Urinary bladder (tissue), 4 donors: Measurements from ENCODE around the gene FBLL1. TPM values are rescaled to one million over a fixed set of nuclear protein-coding genes. Genes with fewer than 3 reads are reported as not detected.
"Not testable (repeated sequence)": the region's sequence is repeated elsewhere in the genome, so short reads cannot be mapped to it uniquely, and the experiment has no call there.

Source experiments
- DNase-seq: peaks from one replicate; pipeline ENCODE4 v3.0.0-alpha.2; 2015; ENCODE audit errors: extremely low spot score
- H3K27ac ChIP-seq: one replicate; pipeline ENCODE4 v1.5.1; 2013; ENCODE audit warnings: low read depth, mild to moderate bottlenecking, moderate library complexity
- H3K36me3 ChIP-seq: one replicate; pipeline ENCODE4 v1.6.1; 2013; ENCODE audit warnings: mild to moderate bottlenecking, moderate library complexity; ENCODE audit not compliant: insufficient read depth
- H3K4me1 ChIP-seq: one replicate; pipeline ENCODE4 v1.6.1; 2013; ENCODE audit warnings: mild to moderate bottlenecking, moderate library complexity; ENCODE audit not compliant: insufficient read depth
- H3K4me3 ChIP-seq: one replicate; pipeline ENCODE4 v1.5.1; 2013; ENCODE audit warnings: low read depth, low read length
- WGBS: extraction: QIAGEN DNeasy Blood & Tissue Kit; methylation state at CpG from one replicate; pipeline ENCODE4 v1.1.7; 2013; 5-methylcytosine and 5-hydroxymethylcytosine counted together
- polyA plus RNA-seq: library from polyadenylated mRNA; stranded (reverse); fragments of 200-250 nt; gene quantifications from one replicate; pipeline ENCODE4 v1.2.3, GENCODE V29; 2013
- total RNA-seq: library from RNA; depleted of rRNA; stranded (reverse); fragments of >200 nt; gene quantifications from one replicate; pipeline ENCODE4 v1.2.3, GENCODE V29; 2014
- donor health status: healthy with polysubstance abuse.
- donor health status: healthy.

The FBLL1 gene
- total and polyA plus RNA-seq, 2 donors, result 0.92 to 2.4 TPM

DNA sequence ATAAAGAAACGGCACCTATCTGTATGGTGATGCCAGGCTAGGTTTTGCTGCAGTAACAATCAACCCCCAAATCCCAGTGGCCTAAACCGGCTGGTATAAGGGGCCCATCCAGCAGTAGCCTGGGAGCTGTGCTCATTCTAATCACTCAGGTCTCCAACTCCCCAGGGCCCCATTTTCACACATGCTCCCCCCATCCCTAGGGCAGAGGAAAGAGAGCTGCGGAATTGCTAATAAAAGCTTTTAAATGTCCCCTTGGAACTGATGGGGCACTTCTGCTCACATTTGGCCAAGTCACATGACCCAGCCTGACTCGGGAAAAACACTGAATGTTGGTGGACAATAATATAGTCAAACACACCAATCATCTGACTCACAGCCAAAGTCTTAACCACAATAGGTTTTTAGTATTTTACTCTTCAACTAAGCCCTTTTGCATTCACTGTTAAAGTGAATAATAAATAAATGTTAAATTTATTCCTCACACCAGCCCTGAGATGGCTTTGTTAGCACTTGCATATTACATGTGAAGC is 1.6 kb downstream of the FBLL1 start:
- H3K36me3 ChIP-seq, result no peaks in the 10 kb centered on the region
- H3K4me3 ChIP-seq, result no peak overlapping the region
- WGBS, result 79% methylated on average over 4 of the region's 4 CpGs
- no peak overlapping the region for H3K27ac ChIP-seq
- no peak for DNase-seq
- no peaks in the 10 kb centered on the region for H3K4me1 ChIP-seq

GRCh38 chr5:168531191-168531590 is 2.1 kb downstream of the FBLL1 start:
- no peak for DNase-seq
- Histone ChIP-seq H3K4me1 (no peaks in the 10 kb centered on the region), H3K4me3 (no peak overlapping the region), H3K36me3 (no peaks in the 10 kb centered on the region), H3K27ac (no peak overlapping the region)
- WGBS, result 78% methylated on average over 5 of the region's 5 CpGs

GRCh38 chr5:168531987-168532864 is 3.1 kb downstream of the FBLL1 start:
- Histone ChIP-seq H3K4me3 (no peak overlapping the region), H3K27ac (no peak overlapping the region), H3K36me3 (no peaks in the 10 kb centered on the region), H3K4me1 (no peaks in the 10 kb centered on the region)
- DNase-seq, result no peak
- 59% methylated on average over 6 of the region's 6 CpGs for WGBS

- DNase-seq, H3K4me1 ChIP-seq, H3K4me3 ChIP-seq, H3K36me3 ChIP-seq, H3K27ac ChIP-seq: not testable (repeated sequence)
- WGBS, result 86% methylated on average over 7 of the region's 7 CpGs
These were observed 5.2 kb downstream of the FBLL1 start for GRCh38 chr5:168534351-168534750.

DNA sequence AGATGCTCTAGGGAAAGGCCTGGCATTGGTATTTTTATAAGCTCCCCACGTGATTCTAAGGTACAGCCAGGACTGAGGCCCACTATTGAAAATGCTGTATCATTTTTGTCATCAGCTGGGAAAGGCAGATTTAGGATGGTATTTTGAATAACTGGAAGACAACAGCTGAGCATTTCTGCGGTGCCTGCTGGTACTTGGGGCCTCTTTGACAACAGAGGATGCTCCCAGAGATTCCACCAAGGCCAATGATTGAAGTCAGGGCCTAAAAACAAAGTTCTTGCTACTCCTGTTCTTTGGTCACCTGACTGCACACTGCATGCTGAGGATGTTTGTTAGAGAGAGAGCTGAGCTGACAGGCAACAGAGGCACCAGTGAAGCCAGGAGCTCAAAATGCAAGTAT is 8.1 kb downstream of the FBLL1 start:
- no peak for DNase-seq
- Histone ChIP-seq H3K4me1 (no peaks in the 10 kb centered on the region), H3K27ac (no peak overlapping the region), H3K36me3 (no peaks in the 10 kb centered on the region), H3K4me3 (no peak overlapping the region)
- WGBS, result 54% methylated on average over 2 of the region's 2 CpGs

GRCh38 chr5:168549554-168549953 is 20.4 kb downstream of the FBLL1 start:
- Histone ChIP-seq H3K27ac (no peak overlapping the region), H3K4me3 (no peak overlapping the region), H3K36me3 (peaks cover 3% of the 10 kb centered on the region), H3K4me1 (no peaks in the 10 kb centered on the region)
- WGBS, result 97% methylated on average over 7 of the region's 7 CpGs
- DNase-seq, result no peak

DNA sequence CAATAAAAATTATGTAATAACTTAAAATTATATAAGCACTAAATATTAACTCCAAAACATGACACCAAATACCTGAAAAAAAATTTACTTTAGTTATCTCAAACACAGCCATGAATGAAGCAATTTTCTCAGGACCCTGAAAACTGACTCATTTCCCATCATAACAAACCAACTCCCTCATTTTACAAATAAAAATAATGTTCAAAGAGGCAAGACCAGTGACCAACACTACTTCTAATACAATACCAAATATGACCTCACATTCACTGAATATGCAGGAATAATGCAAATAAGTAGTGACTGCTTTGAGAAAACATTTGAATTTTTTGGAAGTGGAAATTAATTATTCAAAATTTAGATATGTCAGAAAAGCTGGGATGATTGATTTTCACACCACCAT is 21.6 kb downstream of the FBLL1 start:
- Histone ChIP-seq H3K27ac (no peak overlapping the region), H3K36me3 (peaks cover 2% of the 10 kb centered on the region), H3K4me1 (no peaks in the 10 kb centered on the region), H3K4me3 (no peak overlapping the region)
- no peak for DNase-seq

DNA sequence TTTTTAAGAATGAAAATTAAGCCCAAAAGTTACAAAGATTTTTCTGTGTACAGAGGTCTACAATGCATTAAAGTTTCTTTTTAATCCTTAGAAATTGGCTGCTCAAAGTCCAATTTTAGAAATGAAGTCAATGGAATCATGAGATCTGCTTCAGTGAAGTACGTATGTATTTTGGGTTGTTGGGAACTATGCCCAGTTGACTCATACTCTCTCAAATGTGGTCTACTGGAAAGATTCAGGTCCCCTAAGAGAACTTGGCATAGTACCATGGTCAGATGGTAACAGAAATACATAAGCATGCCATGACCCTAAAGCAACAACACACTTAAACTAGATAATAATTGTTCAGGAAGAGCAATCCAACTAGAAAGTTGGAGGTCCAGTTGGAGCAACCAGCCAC is 23.0 kb downstream of the FBLL1 start:
- H3K27ac ChIP-seq, result no peak overlapping the region
- no peak for DNase-seq
- H3K36me3 ChIP-seq, result peaks cover 4% of the 10 kb centered on the region
- no peaks in the 10 kb centered on the region for H3K4me1 ChIP-seq
- no peak overlapping the region for H3K4me3 ChIP-seq
- 25% methylated on average over 1 of the region's 1 CpG for WGBS

DNA sequence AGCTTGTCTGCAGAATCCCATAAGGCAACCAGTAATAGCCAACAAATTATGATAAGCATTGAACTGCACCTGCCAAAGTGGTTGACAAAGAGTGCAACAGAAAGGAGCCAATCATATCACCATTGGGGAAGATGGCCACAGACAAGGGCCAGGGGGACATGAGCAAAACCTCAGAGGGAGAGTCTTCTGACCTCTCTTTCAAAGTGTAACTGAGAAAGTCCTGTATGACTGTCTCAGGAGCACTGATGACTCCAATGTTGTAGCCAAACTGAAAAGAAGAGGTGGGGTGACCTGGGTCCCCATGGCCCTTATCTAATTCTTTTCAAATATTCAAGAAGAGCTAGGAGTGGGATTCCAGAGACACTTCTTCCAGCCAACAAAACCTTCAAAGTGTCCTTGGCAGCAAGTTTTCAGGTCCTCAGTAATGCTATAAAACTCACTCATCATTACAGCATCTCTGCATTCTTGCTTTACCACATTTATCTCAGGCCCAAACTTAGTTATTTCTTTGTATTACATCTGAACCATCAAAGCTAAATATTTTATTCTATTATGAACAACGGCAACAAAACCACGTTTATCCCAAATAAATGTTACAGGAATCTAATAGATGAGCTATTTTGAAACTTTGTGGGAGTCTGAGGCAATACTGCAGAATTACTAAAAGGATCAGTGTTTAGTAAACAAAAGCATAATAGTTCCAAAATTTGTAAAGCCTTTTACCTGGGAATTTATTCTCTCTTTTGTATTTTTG is 24.4 kb downstream of the FBLL1 start:
- H3K36me3 ChIP-seq, result peaks cover 6% of the 10 kb centered on the region
- H3K27ac ChIP-seq, result no peak overlapping the region
- no peaks in the 10 kb centered on the region for H3K4me1 ChIP-seq
- H3K4me3 ChIP-seq, result no peak overlapping the region
- 88% methylated on average over 2 of the region's 2 CpGs for WGBS
- DNase-seq, result no peak

DNA sequence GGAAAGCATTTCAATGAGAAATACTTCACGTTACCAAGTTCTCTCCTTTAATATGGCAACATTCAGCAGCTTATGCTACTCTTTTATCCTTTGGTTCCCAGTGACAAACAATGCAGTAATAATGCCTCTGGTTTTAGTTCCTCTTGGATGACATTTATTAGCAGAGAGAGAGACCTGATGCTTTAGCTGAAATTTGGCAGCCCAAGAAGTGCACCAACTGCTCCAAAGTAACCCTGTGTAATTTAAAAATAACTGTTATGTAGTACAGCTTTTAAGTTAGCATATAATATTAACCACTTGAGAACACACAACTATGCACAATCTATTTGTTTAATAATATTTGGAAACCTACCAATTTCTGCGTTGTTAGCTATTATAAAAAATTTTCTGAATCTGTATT is 28.3 kb downstream of the FBLL1 start:
- no peak overlapping the region for H3K4me3 ChIP-seq
- peaks cover 7% of the 10 kb centered on the region for H3K36me3 ChIP-seq
- WGBS, result 79% methylated on average over 2 of the region's 2 CpGs
- no peak overlapping the region for H3K27ac ChIP-seq
- no peaks in the 10 kb centered on the region for H3K4me1 ChIP-seq
- no peak for DNase-seq

DNA sequence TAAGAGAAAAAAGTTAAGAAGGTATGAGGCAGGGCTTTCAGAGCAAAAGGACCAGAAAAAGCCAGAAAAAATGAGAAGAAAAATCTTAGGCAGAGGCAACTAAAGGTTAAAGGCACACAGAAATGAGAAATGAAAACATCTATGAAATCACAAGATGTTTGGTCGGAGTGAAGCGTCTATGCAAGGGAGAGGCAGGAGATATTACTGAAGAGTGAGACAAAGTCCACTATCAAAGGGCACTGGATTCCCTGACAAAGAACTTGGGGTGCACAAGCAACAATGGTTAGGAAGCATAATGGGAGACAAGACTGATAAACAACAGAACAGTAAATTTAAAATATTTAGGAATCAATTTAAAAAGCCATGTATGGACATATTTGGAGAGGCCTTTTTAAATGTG is 33.2 kb downstream of the FBLL1 start:
- Histone ChIP-seq H3K4me3 (no peak overlapping the region), H3K27ac (no peak overlapping the region), H3K4me1 (no peaks in the 10 kb centered on the region), H3K36me3 (peaks cover 10% of the 10 kb centered on the region)
- DNase-seq, result no peak
- 80% methylated on average over 2 of the region's 2 CpGs for WGBS

GRCh38 chr5:168563959-168564358 is 34.9 kb downstream of the FBLL1 start:
- H3K27ac ChIP-seq, result no peak overlapping the region
- no peak for DNase-seq
- H3K36me3 ChIP-seq, result peaks cover 5% of the 10 kb centered on the region
- WGBS, result 88% methylated on average over 1 of the region's 1 CpG
- H3K4me1 ChIP-seq, result no peaks in the 10 kb centered on the region
- no peak overlapping the region for H3K4me3 ChIP-seq

- Histone ChIP-seq H3K4me1 (no peaks in the 10 kb centered on the region), H3K36me3 (peaks cover 4% of the 10 kb centered on the region), H3K27ac (no peak overlapping the region), H3K4me3 (no peak overlapping the region)
- WGBS, result 97% methylated on average over 6 of the region's 6 CpGs
- no peak for DNase-seq
These were observed 39.6 kb downstream of the FBLL1 start for GRCh38 chr5:168568738-168569137.
